ENCODE measurements around the gene C20orf173. TPM values are rescaled to one million over a fixed set of nuclear protein-coding genes. Genes with fewer than 3 reads are reported as not detected.

C20orf173 gene
- polyA plus RNA-seq, 1 of the 3 experiments (the other 2 are of a cell fraction): not detected

- ChIA-PET CTCF (interaction anchor here (1.2 kb wide), 1 partner anchor 120 kb away, joined by 4 read pairs; no protein-coding TSS in a partner anchor), POLR2A (no interaction called here)
- Histone ChIP-seq H3K4me2 (no peak overlapping the region), H4K20me1 (ENCODE audit: insufficient read depth) (no peaks in the 10 kb centered on the region), H3K9ac (no peak overlapping the region), H3K4me3 (ENCODE audit: low read depth in 2 of 2, low read length in 1 of 2) (no peak overlapping the region), H3K27me3 (ENCODE audit: insufficient read depth) (no peaks in the 10 kb centered on the region), H3K27ac (ENCODE audit: low read depth in 2 of 2, low read length in 1 of 2) (no peak overlapping the region), H2AFZ (ENCODE audit: low read depth) (no peak overlapping the region), H3K36me3 (replicated peaks in 1 of 2; ENCODE audit: control insufficient read depth in 1 of 2, insufficient read depth in 2 of 2, low read length in 1 of 2) (peaks cover 32 to 80% of the 10 kb centered on the region in 2 experiments), H3F3A (replicated peaks; ENCODE audit: insufficient read depth) (no peaks in the 10 kb centered on the region), H3K9me2 (no peaks in the 10 kb centered on the region), H3K9me3 (no peaks in the 10 kb centered on the region), H3K4me1 (ENCODE audit: control insufficient read depth in 1 of 2, insufficient read depth in 2 of 2, low read depth in 1 of 2, low read length in 1 of 2) (peaks cover 0 to 2% of the 10 kb centered on the region in 2 experiments; a peak in 1 of 4 replicates), H3K79me2 (ENCODE audit: insufficient read depth) (no peaks in the 10 kb centered on the region)
- TF ChIP-seq ZBTB33 (IDR thresholded peaks at IDR 0.05; ENCODE audit: borderline replicate concordance, low read depth) (no peak), TAF1 (IDR thresholded peaks at IDR 0.05; ENCODE audit: borderline replicate concordance, low read depth, low read length) (no peak), GATA2 (CRISPR knock-in tag; IDR thresholded peaks at IDR 0.05) (no peak), RXRA (IDR thresholded peaks at IDR 0.05; ENCODE audit: borderline replicate concordance, low read depth) (no peak), RFX5 (IDR thresholded peaks at IDR 0.05; ENCODE audit: low read length) (no peak), NFIC (IDR thresholded peaks at IDR 0.05; ENCODE audit: borderline replicate concordance) (no peak), MXI1 (IDR thresholded peaks at IDR 0.05; ENCODE audit: low read depth, low read length) (no peak), EP300 (IDR thresholded peaks at IDR 0.05; ENCODE audit: borderline replicate concordance in 1 of 2, low read depth in 1 of 2, low read length in 1 of 2) (no peak), TEAD4 (IDR thresholded peaks at IDR 0.05; ENCODE audit: borderline replicate concordance, insufficient read depth) (no peak), GABPA (IDR thresholded peaks at IDR 0.05; ENCODE audit: low read depth) (no peak), TCF12 (IDR thresholded peaks at IDR 0.05) (no peak), POLR2AphosphoS5 (IDR thresholded peaks at IDR 0.05; ENCODE audit: low read depth, low read length) (no peak), FOXM1 (IDR thresholded peaks at IDR 0.05; ENCODE audit: low read depth) (no peak), RCOR1 (IDR thresholded peaks at IDR 0.05; ENCODE audit: low read length) (no peak), CTCF (IDR thresholded peaks at IDR 0.05) (no peak), SIN3A (IDR thresholded peaks at IDR 0.05; ENCODE audit: borderline replicate concordance, low read depth, low read length) (no peak), NRF1 (IDR thresholded peaks at IDR 0.05; ENCODE audit: low read depth, low read length) (no peak), FOXJ3 (CRISPR knock-in tag; IDR thresholded peaks at IDR 0.05) (no peak), MAX (IDR thresholded peaks at IDR 0.05; ENCODE audit: low read depth) (no peak), MEF2A (IDR thresholded peaks at IDR 0.05; ENCODE audit: borderline replicate concordance, low read depth) (no peak)
- no peak for DNase-seq
- WGBS (ENCODE audit: low lambda C conversion rate): 95% methylated on average over 1 of the region's 1 CpG
Observed at GRCh38 chr20:35499271-35499670, 30.2 kb downstream of the C20orf173 start.
